Activated T-helper 1 cell treated with anti-CD3 and anti-CD28 coated beads, Interleukin-12 subunit alpha, Interleukin-12 subunit beta, Interleukin-2, Interleukin-4 antibody, amounts not matched to agents 30 ng/mL and 10 ng/mL and 1 ng/mL, durations not matched to agents 14 hours and 24 hours and 36 hours (primary cell): Measurements from ENCODE around the gene SLC15A2. TPM values are rescaled to one million over a fixed set of nuclear protein-coding genes. Genes with fewer than 3 reads are reported as not detected.
"Not testable (repeated sequence)": the region's sequence is repeated elsewhere in the genome, so short reads cannot be mapped to it uniquely, and the experiment has no call there.

ENCODE experiments used
- DNase-seq: peaks from one replicate; pipeline ENCODE4 v3.0.0; 2021; ENCODE audit warnings: low spot score
- H3K27ac Mint-ChIP-seq: one replicate; pipeline ENCODE4 v1.8.0; 2021; ENCODE audit warnings: mild to moderate bottlenecking, mixed read lengths
- H3K27me3 Mint-ChIP-seq: one replicate; pipeline ENCODE4 v1.8.0; 2022; ENCODE audit warnings: mild to moderate bottlenecking, moderate library complexity, mixed read lengths; ENCODE audit not compliant: insufficient read depth
- H3K36me3 Mint-ChIP-seq: one replicate; pipeline ENCODE4 v1.8.0; 2021; ENCODE audit warnings: low read depth, mixed read lengths
- H3K4me1 Mint-ChIP-seq: one replicate; pipeline ENCODE4 v1.8.0; 2021; ENCODE audit warnings: low read depth, mixed read lengths
- H3K4me3 Mint-ChIP-seq: one replicate; pipeline ENCODE4 v1.8.0; 2021; ENCODE audit warnings: mild to moderate bottlenecking, moderate library complexity, mixed read lengths
- H3K9me3 Mint-ChIP-seq: one replicate; pipeline ENCODE4 v1.8.0; 2021; ENCODE audit warnings: mixed read lengths
- intact Hi-C: fragments of 100-400 bp; cut with micrococcal nuclease; formaldehyde crosslinking; loops from one replicate; pipeline ENCODE4 v1.15.1; 2024
- total RNA-seq: library from RNA; stranded (reverse); gene quantifications from 2 replicates; pipeline ENCODE4 v1.2.3, GENCODE V29; 2022

SLC15A2 gene, protein sequence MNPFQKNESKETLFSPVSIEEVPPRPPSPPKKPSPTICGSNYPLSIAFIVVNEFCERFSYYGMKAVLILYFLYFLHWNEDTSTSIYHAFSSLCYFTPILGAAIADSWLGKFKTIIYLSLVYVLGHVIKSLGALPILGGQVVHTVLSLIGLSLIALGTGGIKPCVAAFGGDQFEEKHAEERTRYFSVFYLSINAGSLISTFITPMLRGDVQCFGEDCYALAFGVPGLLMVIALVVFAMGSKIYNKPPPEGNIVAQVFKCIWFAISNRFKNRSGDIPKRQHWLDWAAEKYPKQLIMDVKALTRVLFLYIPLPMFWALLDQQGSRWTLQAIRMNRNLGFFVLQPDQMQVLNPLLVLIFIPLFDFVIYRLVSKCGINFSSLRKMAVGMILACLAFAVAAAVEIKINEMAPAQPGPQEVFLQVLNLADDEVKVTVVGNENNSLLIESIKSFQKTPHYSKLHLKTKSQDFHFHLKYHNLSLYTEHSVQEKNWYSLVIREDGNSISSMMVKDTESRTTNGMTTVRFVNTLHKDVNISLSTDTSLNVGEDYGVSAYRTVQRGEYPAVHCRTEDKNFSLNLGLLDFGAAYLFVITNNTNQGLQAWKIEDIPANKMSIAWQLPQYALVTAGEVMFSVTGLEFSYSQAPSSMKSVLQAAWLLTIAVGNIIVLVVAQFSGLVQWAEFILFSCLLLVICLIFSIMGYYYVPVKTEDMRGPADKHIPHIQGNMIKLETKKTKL
- total RNA-seq: 3.2 and 3.3 TPM in 2 replicates

DNA sequence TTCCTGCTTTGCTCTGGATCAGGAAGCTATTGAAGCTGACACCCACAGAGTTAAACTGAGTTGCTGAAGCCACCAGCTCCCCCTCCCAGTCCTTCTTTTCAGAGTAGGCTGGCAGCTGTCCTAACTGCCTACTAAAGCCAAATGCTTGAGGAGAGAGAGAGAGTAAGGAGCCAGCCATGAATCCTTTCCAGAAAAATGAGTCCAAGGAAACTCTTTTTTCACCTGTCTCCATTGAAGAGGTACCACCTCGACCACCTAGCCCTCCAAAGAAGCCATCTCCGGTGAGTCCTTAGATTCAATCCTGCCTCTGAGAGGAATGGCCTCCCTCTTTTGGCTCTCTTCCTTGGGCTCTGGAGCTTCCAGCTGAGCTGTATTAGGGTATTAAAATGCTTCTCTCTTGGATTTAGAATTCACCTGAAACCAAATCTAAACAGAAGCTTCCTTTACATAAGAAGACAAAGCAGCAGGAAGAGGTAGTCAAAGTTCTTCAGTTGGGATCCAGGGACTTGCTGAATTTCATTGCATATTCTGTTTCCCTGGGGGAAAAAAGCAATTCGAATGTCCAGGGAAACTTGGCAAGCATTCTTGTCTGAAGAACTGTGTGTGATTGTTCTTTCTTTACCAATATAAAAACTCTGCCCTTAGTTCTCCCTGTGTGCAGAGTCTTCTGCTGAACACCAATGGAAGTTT, at the start of gene SLC15A2:
Gene SLC15A2 (plus strand): TSS at position 101 of the 690 bp plus-strand sequence. CDS start 76 bp downstream, at position 177.
- intact Hi-C loops: no loop called here
- peaks cover 3% of the 10 kb centered on the region for H3K36me3 Mint-ChIP-seq

DNA sequence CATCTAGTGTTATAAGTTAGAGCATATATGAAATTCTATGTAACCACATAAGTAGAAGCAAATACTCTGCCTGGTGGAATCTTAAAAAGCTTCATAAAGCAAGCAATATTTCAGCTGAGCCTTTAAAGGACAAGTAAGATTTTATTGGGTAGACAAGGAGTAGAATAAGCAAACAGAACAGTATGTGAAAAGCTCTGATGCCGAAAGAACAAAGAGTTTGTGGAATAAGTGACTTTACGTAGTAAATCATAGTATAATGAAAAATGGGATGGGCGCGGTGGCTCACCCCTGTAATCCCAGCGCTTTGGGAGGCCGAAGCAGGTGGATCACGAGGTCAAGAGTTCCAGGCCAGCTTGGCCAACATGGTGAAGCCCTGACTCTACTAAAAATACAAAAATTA, 49.3 kb upstream of the SLC15A2 start:
- DNase-seq: no peak
- Mint-ChIP-seq H3K27me3 (no peaks in the 10 kb centered on the region), H3K36me3 (peaks cover 4% of the 10 kb centered on the region), H3K9me3 (no peaks in the 10 kb centered on the region), H3K4me1 (no peaks in the 10 kb centered on the region), H3K4me3 (no peak overlapping the region), H3K27ac (no peak overlapping the region)
- intact Hi-C loops: no loop called here

More for the DNA sequence above, at the start of gene SLC15A2:
- DNase-seq: no peak
- Mint-ChIP-seq H3K27me3 (peaks cover 2% of the 10 kb centered on the region), H3K4me1 (no peaks in the 10 kb centered on the region), H3K27ac (no peak within 1 kb of the TSS), H3K9me3 (no peaks in the 10 kb centered on the region), H3K4me3 (no peak within 1 kb of the TSS)

DNA sequence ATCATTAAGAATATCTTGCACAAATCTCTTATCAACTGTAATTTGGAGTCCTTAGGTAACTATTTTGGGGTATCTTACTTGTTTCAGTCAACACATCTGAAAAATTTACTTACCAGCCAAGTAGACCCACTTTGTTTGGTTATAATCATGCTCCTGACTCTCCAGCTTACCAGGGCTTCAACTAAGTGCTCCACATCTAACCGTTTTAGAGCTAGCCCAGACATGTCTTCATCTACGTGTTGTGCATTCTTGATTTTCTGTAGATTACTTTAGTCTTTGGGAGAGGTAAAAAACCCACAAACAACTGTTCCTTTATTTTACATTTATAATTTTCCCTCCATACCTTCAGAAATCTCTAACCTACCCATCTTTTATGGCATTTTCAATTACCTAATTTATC, 41.9 kb upstream of the SLC15A2 start:
- H3K4me3 Mint-ChIP-seq: no peak overlapping the region
- H3K36me3 Mint-ChIP-seq: peaks cover 11% of the 10 kb centered on the region
- DNase-seq: no peak
- no peak overlapping the region for H3K27ac Mint-ChIP-seq
- no peaks in the 10 kb centered on the region for H3K9me3 Mint-ChIP-seq
- no peaks in the 10 kb centered on the region for H3K4me1 Mint-ChIP-seq
- no peaks in the 10 kb centered on the region for H3K27me3 Mint-ChIP-seq
- intact Hi-C loops: no loop called here

DNA sequence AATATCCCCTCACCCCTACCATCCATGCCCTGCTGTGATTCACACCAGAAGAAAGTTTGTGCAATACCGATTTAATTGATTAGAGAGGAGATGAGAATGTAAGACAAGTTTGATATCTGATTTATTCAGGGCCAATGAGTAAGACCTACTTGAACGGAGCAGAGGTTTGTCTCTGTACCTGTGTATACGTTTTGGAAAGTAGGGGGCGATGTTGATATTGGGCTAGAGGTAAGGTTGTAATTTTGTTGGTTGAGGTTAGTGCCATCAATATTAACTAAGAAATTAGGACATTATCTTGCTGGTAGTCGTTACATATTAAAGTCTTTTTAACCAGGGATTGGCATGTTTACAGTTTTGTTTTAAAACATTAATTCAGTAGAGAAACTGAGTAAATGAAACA, 38.6 kb upstream of the SLC15A2 start:
- Mint-ChIP-seq H3K27ac (no peak overlapping the region), H3K4me1 (no peaks in the 10 kb centered on the region), H3K36me3 (peaks cover 20% of the 10 kb centered on the region), H3K27me3 (no peaks in the 10 kb centered on the region), H3K4me3 (no peak overlapping the region), H3K9me3 (no peaks in the 10 kb centered on the region)
- no peak for DNase-seq
- intact Hi-C loops: no loop called here

DNA sequence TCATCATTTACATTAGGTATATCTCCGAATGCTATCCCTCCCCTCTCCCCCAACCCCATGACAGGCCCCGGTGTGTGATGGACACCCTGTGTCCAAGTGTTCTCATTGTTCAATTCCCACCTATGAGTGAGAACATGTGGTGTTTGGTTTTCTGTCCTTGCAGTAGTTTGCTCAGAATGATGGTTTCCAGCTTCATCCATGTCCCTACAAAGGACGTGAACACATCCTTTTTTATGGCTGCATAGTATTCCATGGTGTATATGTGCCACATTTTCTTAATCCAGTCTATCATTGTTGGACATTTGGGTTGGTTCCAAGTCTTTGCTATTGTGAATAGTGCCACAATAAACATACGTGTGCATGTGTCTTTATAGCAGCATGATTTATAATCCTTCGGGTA, 36.4 kb upstream of the SLC15A2 start:
- intact Hi-C loops, DNase-seq, H3K27ac Mint-ChIP-seq, H3K9me3 Mint-ChIP-seq, H3K4me1 Mint-ChIP-seq, H3K4me3 Mint-ChIP-seq, H3K27me3 Mint-ChIP-seq: not testable (repeated sequence)
- H3K36me3 Mint-ChIP-seq: peaks cover 34% of the 10 kb centered on the region

DNA sequence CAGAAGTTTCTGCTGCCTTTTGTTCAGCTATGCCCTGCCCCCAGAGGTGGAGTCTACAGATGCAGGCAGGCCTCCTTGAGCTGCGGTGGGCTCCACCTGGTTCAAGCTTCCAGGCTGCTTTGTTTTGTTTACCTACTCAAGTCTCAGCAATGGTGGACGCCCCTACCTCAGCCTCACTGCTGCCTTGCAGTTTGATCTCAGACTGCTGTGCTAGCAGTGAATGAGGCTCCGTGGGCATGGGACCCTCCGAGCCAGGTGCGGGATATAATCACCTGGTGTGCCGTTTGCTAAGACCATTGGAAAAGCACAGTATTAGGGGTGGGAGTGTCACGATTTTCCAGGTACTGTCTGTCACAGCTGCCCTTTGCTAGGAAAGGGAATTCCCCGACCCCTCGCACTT, 31.0 kb upstream of the SLC15A2 start:
- H3K27me3 Mint-ChIP-seq, H3K4me3 Mint-ChIP-seq, H3K4me1 Mint-ChIP-seq, H3K9me3 Mint-ChIP-seq, H3K27ac Mint-ChIP-seq, DNase-seq, intact Hi-C loops: not testable (repeated sequence)
- peaks cover 27% of the 10 kb centered on the region for H3K36me3 Mint-ChIP-seq

DNA sequence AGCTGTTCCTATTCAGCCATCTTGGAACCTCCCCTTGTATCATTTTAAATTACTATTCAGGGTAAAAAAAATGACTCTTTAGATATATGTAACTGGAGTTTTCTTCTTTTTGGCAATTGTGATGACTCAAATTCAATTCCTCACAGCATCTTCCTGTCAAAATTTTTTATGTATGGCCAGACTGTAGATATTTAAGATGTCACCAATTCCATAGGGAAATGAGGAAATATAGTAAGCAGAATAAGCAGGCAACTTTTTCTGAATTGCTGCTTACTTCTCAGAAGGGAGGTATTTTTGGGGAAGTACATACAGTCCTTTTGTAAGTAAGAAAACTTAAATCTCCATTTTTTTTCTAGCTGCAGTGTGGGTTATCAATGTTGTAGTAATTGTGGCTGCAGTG, 30.4 kb upstream of the SLC15A2 start:
- Mint-ChIP-seq H3K9me3 (no peaks in the 10 kb centered on the region), H3K27ac (no peak overlapping the region), H3K27me3 (no peaks in the 10 kb centered on the region), H3K4me1 (no peaks in the 10 kb centered on the region), H3K36me3 (peaks cover 26% of the 10 kb centered on the region), H3K4me3 (no peak overlapping the region)
- no peak for DNase-seq
- intact Hi-C loops: no loop called here

DNA sequence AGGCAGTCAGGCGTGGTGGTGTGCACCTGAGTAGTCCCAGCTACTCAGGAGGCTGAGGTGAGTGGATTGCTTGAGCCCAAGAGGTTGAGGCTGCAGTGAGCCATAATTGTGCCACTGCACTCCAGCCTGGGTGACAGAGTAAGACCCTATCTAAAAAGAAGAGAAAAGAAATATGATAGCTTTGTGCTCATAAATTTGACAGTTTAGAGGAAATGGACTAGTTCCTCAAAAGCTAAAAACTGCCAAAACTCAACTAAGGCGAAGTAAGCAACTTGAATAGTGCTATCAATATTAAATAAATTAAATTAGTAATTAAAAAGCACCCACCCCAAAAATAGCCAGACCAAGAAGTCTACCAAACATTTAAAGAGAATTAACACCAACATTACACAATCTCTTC, 24.5 kb upstream of the SLC15A2 start:
- H3K9me3 Mint-ChIP-seq: no peaks in the 10 kb centered on the region
- H3K27ac Mint-ChIP-seq: no peak overlapping the region
- DNase-seq: no peak
- no peak overlapping the region for H3K4me3 Mint-ChIP-seq
- intact Hi-C loops: no loop called here
- H3K36me3 Mint-ChIP-seq: peaks cover 16% of the 10 kb centered on the region
- no peaks in the 10 kb centered on the region for H3K27me3 Mint-ChIP-seq
- no peaks in the 10 kb centered on the region for H3K4me1 Mint-ChIP-seq

DNA sequence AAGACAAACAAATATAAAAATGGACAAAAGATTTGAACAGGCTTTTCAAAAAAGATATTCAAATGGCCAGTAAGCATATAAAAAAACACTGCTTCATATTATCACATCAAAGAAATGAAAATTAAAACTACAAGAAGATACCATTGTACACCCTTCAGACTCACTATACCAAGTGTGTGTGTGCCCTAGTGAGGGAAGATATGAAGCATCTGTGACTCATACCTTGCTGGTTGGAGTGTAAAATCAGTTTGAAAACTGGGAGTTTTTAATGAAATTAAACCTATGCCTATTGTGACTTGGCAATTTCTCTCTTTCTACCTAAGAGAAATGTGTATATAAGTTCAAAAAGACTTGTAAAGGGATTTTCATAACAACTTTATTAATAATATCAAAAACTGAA, 23.5 kb upstream of the SLC15A2 start:
- intact Hi-C loops: no loop called here
- Mint-ChIP-seq H3K27ac (no peak overlapping the region), H3K4me1 (no peaks in the 10 kb centered on the region), H3K36me3 (peaks cover 16% of the 10 kb centered on the region), H3K4me3 (no peak overlapping the region), H3K9me3 (no peaks in the 10 kb centered on the region), H3K27me3 (no peaks in the 10 kb centered on the region)
- no peak for DNase-seq

DNA sequence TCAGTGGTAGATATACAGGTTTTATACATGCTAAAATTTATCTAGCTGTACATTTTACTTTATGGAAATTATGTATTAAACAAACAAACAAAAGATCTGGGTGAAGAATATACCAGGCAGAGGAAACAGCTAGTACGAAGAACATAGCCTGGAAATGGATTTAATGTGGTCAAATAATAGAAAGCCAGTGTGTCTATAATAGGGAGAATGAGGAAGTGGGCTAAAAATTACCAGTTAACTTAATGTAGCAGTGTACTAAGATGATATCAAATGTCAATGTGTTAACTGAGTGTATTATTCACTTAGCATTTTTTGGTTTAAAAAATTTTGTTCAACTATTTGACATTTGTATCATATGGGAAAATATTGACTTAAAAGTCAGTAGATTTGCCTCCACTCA, 22.8 kb upstream of the SLC15A2 start:
- Mint-ChIP-seq H3K27ac (no peak overlapping the region), H3K4me3 (no peak overlapping the region), H3K4me1 (no peaks in the 10 kb centered on the region), H3K9me3 (no peaks in the 10 kb centered on the region), H3K36me3 (peaks cover 12% of the 10 kb centered on the region), H3K27me3 (no peaks in the 10 kb centered on the region)
- DNase-seq: no peak
- intact Hi-C loops: no loop called here

DNA sequence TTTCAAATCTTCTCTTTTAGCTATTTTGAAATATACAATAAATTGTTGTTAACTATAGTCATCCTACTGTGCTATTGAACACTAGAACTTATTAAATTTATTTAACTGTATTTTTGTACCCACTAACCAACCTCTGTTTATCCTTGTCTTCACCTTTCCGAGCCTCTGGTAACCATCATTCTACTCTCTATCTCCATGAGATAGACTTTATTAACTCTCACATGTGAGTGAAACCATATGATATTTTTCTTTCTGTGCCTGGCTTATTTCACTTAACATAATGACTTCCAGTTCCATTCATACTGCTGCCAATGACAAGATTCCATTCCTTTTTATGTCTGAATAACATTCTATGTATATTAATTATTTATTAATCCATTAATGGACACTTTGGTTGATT, 15.8 kb upstream of the SLC15A2 start:
- H3K4me1 Mint-ChIP-seq: no peaks in the 10 kb centered on the region
- peaks cover 8% of the 10 kb centered on the region for H3K36me3 Mint-ChIP-seq
- H3K4me3 Mint-ChIP-seq: no peak overlapping the region
- no peaks in the 10 kb centered on the region for H3K27me3 Mint-ChIP-seq
- H3K9me3 Mint-ChIP-seq: no peaks in the 10 kb centered on the region
- no peak for DNase-seq
- intact Hi-C loops: no loop called here
- no peak overlapping the region for H3K27ac Mint-ChIP-seq

DNA sequence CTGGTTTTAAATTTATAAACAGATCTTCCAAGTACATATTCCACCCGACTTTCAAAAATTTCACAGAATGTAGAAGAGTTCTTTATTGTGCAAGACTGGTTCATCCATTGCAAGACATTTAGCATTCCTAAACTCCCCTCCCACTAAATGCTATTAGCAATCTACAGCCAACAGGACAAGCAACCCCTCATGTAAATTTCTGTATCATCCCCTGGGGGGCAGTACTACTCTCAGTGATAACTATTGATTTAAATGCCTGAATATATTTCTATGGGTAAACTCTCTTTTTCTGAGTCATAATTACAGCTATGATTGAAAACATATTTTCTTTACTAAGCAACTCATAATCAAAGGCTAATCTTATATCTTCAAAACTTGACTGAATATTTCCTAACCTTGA, 10.7 kb upstream of the SLC15A2 start:
- no peaks in the 10 kb centered on the region for H3K9me3 Mint-ChIP-seq
- H3K4me3 Mint-ChIP-seq: no peak overlapping the region
- intact Hi-C loops: loop anchor here (1.0 to 2.0 kb wide), 6 partner anchors 105 to 415 kb away; no protein-coding TSS in a partner anchor
- H3K27ac Mint-ChIP-seq: no peak overlapping the region
- DNase-seq: no peak
- H3K36me3 Mint-ChIP-seq: peaks cover 6% of the 10 kb centered on the region
- H3K27me3 Mint-ChIP-seq: no peaks in the 10 kb centered on the region
- no peaks in the 10 kb centered on the region for H3K4me1 Mint-ChIP-seq

DNA sequence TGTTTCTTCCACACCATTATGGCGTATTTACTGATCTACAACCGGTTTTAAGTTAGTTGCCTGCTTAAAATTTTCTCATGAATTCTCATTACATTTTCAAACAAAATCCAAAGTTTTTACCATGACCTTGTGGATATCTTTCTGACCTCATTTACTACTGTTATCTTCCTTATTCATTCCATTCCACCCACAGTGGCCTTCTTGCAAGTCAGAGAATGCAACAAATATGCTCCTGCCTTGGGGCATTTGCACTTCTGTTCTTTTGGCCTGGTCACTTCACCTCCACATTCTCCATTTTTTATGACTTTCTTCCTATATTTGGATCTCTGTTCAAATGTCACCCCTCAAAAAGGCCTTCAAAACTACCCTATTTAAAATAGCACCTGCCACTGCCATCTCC, 8.8 kb upstream of the SLC15A2 start:
- H3K4me3 Mint-ChIP-seq: no peak overlapping the region
- intact Hi-C loops: no loop called here
- no peak overlapping the region for H3K27ac Mint-ChIP-seq
- no peaks in the 10 kb centered on the region for H3K27me3 Mint-ChIP-seq
- H3K4me1 Mint-ChIP-seq: no peaks in the 10 kb centered on the region
- DNase-seq: no peak
- peaks cover 4% of the 10 kb centered on the region for H3K36me3 Mint-ChIP-seq
- H3K9me3 Mint-ChIP-seq: no peaks in the 10 kb centered on the region
